COLO668 (cell line): Measurements from ENCODE around the gene PRAMEF13.
"Not testable (repeated sequence)": the region's sequence is repeated elsewhere in the genome, so short reads cannot be mapped to it uniquely, and the experiment has no call there.

Source experiments
- DNase-seq: peaks from one replicate; lab custom pipeline; 2025; ENCODE audit not compliant: unreplicated experiment; lab: John Stamatoyannopoulos, UW

The PRAMEF13 gene

DNA sequence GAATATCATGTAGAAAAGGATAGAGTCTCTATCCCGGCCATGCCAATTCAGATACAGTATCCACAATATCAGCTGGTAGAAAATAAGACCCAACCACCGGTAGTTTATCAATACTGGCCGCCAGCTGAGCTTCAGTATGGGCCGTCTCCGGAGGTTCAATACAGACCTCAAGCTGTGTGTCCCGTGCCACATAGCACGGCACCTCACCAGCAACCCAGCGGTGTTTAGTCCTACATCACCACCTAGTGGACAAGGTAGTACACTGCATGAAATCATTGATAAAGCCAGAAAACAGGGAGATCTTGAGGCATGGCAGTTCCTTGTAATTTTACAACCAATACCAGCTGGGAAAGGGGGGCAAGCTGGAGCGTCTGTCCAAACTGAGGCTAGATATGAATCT, 7.5 kb upstream of the PRAMEF13 start:
- DNase-seq, result not testable (repeated sequence)

DNA sequence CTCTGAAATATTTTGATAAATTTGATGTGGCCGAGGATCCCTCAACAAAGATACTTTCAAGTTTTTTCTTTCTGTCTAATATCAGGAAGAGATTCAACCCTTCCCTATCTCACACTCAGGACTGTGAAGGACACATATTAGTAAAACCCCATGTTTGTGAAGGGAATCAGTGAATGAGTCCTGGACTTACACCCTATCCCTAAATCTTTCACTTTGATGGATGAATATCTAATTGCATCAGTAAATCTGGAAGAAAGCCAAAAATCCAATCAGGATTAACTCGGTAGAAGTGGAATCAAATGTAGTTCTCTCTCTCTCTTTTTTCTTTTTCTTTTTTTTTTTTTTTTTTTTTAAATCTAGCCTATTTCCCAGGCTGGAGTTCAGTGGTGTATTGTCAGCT, 29.7 kb downstream of the PRAMEF13 start, which contains the start of gene PRAMEF9:
Gene PRAMEF9 (plus strand): TSS at position 301 of the 400 bp plus-strand sequence. CDS start 3,433 bp downstream, outside the sequence.
- not testable (repeated sequence) for DNase-seq

DNA sequence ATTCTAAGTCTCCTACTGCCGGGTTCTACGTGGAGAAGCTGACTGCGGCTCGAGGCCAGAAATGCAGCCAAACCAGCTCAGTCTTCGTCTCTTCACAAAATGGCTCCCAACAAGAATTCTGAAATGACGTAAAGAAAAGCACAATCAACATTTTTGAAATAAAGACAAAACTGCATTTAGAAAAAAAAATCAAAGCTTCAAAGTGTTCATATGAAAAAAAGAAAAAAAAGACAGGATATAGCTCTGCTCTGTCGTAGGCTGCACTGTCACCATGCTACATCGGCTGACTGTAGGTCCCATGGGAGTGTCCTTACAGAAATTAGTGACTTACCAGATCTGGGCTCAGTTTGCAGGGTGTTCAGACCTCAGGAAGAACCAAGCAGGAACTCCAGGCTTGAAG, 35.7 kb downstream of the PRAMEF13 start, which contains the start of gene HNRNPCL4:
Gene HNRNPCL4 (minus strand): TSS at position 101 of the 400 bp plus-strand sequence. CDS start 164 bp downstream, outside the sequence.
- DNase-seq, result not testable (repeated sequence)

DNA sequence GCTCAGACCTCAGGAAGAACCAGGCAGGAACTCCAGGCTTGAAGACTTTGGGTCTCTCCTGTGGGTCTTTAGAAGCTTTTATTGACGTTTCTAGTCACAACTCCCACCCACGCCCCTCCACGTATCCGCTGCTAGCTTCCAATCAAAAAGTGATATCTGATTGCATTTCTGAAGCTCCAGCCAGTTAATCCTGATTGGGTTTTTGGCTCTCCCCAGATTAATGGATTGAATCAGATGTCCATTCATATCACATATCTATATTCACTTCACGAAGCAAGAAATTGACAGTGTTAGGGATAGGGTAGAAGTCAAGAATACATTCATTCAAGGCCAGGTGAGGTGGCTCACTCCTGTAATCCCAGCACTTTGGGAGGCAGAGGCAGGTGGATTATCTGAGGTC, 45.3 kb downstream of the PRAMEF13 start, which contains the start of gene PRAMEF26:
Gene PRAMEF26 (minus strand): TSS at position 101 of the 400 bp plus-strand sequence. CDS start 2,914 bp downstream, outside the sequence.
- DNase-seq, result not testable (repeated sequence)
